Suprapubic skin (tissue), 4 donors: Measurements from ENCODE around the gene MS4A6A.

ENCODE experiments used
- POLR2A ChIP-seq, 2 donors: fragments of 450-650 bp; IDR thresholded peaks; one replicate each; pipeline ENCODE4 v1.6.1; 2017; ENCODE audit warnings: antibody characterized with exemption in 2 of 2, mild to moderate bottlenecking in 2 of 2, moderate library complexity in 2 of 2
- POLR2AphosphoS5 ChIP-seq, 3 donors: sonication (generic); formaldehyde crosslinking; IDR thresholded peaks; one replicate each; pipeline ENCODE4 v1.6.1; 2017; ENCODE audit warnings: antibody characterized with exemption in 3 of 3
- TF ChIP-seq, protein P1 (sequence below), 2 donors: fragments of 200-600 bp in 1 of 2; fragments of 450-650 bp in 1 of 2; sonication (generic) in 1 of 2; IDR thresholded peaks; one replicate each; pipeline ENCODE4 v1.5.1; 2016 to 2019; ENCODE audit warnings: antibody characterized with exemption in 2 of 2, mild to moderate bottlenecking in 1 of 2, moderate library complexity in 1 of 2

GRCh38 chr11:60169264-60169915 lies 13.5 kb downstream of the MS4A6A start:
- TF ChIP-seq, protein P1, sequence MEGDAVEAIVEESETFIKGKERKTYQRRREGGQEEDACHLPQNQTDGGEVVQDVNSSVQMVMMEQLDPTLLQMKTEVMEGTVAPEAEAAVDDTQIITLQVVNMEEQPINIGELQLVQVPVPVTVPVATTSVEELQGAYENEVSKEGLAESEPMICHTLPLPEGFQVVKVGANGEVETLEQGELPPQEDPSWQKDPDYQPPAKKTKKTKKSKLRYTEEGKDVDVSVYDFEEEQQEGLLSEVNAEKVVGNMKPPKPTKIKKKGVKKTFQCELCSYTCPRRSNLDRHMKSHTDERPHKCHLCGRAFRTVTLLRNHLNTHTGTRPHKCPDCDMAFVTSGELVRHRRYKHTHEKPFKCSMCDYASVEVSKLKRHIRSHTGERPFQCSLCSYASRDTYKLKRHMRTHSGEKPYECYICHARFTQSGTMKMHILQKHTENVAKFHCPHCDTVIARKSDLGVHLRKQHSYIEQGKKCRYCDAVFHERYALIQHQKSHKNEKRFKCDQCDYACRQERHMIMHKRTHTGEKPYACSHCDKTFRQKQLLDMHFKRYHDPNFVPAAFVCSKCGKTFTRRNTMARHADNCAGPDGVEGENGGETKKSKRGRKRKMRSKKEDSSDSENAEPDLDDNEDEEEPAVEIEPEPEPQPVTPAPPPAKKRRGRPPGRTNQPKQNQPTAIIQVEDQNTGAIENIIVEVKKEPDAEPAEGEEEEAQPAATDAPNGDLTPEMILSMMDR (IDR thresholded peaks at IDR 0.05), result peak in 1 of 2 donors; percentile 21
- TF ChIP-seq POLR2A (IDR thresholded peaks at IDR 0.05), result no peak
- TF ChIP-seq POLR2AphosphoS5 (IDR thresholded peaks at IDR 0.05), result no peak
